GM19328 (cell line): ENCODE measurements around the gene TCF7L1.
"Not testable (repeated sequence)": the region's sequence is repeated elsewhere in the genome, so short reads cannot be mapped to it uniquely, and the experiment has no call there.

ENCODE experiments used
- ATAC-seq: cut with Tn5 transposase; IDR thresholded peaks from one replicate; pipeline ENCODE4 v1.9.1; 2021; ENCODE audit warnings: mild to moderate bottlenecking, moderate library complexity; ENCODE audit not compliant: unreplicated experiment

TCF7L1 gene

DNA sequence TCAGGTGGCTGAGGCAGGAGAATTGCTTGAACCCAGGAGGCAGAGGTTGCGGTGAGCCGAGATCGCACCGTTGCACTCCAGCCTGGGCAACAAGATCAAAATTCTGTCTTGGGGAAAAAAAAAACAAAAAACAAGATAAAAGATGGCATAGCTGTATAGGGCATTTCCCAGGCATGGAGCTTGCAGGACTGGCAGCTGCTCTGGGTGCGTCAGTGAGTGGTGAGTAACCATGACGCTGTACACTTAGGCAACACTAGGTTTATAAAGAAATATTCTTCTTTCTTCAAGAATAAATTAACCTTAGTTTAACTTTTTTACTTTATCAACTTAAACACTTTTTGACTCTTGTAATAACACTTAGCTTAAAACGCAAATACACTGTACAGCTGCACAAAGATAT is 179.2 kb downstream of the TCF7L1 start:
- no peak for ATAC-seq

DNA sequence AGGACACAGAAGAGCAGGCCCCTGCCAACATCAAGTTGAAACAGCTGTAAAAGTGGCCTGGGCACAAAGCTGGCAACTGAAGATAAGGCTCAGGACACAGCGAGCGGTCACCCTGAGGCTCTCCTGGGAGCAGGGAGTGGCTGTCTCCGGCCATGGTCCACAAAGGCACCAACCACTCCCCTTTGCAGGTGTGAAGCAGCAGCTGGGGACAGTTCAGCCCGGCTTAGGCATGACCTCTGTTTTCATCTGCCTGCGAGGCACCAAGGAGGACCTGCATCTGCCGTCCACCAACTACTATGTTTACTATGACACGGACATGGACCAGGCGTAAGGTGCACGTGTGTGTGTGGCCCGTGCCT is 181.7 kb downstream of the TCF7L1 start:
- no peak for ATAC-seq

- ATAC-seq = not testable (repeated sequence)
These were observed 182.7 kb downstream of the TCF7L1 start for GRCh38 chr2:85315921-85316320.

DNA sequence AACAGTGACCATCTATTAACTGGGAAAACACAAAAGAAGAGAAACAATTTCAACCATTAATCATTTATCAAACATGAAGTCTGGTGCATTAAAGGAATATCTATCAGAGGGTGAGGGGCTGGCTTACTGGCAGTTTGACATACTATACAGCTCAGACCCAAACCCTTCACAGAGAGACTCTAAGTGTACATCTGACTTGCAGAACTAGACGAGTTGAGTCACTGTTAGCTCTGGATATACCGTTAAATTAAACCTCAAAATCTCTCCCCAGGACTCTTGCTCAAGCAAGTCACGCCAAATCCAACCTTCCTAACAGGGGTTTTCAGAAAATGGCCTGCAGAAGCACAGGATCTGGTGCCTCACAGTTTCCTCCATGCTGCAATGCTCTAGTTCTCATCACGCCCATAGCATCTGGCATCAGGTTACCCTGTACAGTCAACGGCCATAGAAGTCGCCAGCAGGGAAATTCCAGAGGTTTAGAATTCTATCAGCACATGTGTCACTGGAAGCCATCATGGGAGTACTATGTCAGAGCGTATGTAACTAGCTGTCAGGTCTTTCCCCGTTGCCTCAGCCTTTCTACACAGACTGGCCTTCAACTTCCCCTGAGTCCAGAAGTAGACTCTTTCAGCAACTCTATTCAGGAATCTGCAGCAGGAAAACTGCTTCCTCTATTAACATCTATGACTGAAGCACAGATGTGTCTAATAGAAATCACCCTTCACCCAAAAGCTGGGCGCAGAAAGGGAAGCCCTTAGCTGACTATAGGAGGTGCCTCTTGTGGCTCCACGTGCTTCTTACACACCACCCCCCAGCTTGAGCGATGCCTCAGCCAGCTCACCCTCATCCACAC is 185.3 kb downstream of the TCF7L1 start:
- ATAC-seq = no peak

GRCh38 chr2:85319796-85320195 is 186.6 kb downstream of the TCF7L1 start:
- no peak for ATAC-seq

DNA sequence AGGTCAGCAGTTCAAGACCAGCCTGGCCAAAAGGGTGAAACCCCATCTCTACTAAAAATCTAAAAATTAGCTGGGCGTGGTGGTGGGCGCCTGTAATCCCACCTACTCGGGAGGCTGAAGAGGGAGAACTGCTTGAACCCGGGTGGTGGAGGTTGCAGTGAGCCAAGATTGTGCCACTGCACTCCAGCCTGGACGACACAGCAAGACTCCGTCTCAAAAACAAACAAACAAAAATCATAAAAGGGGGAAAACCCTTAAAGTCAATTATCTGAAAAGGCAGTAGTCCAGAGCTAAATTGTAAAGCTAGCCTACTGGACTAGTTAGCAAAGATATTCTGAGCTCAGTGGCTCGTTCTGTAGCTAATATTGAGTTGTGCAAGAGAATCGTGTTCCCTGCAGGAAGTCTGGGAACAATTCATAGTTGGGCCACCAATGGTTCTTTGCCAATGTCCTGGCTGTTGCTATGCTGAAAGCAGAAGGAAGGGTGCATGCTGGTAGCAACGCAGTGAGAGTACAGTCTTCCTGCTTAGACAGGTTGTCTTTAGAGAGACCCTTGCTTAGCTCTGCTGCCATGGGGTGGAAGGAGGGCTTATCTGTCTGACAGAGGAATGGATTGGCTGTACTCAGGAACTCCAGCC is 190.3 kb downstream of the TCF7L1 start:
- ATAC-seq = no peak

- not testable (repeated sequence) for ATAC-seq
These were observed 190.8 kb downstream of the TCF7L1 start for GRCh38 chr2:85323988-85324367.

DNA sequence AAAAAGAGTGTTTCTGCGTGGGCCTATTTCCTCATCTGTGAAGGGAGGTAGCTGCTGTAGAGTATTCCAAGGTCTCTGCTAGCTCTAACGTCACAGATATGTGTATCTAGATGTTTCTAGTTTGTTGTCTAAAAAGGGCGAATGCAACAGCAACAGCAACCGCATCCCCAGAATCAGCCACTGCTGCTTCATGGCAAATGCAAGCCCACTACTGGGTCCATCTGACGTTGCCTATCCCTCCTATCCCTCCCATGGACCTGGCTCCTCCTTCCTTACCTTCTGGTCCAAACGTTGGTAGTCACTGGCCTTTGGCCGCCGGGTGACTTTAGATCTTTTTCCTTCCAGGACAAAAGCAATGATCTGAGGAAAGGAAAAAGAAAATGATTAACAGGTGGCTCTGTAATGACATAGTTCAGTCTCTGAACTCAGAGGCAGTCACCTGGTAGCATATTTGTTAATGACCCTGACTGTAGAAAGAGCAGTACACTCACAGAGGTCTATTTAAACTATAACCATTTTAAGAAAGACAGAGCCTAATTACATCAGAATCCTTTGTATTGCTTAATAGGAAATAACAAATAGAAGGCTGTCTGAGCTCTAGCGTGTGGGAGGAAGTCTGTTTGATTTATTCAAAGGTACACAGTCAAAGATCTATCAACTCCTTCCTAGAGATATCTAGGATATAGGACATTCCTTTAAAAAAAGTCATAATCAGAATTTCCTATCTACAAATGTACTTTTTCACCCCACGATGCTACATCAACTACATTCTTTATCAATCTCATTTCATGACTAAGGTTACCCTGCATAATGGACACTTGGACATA is 191.7 kb downstream of the TCF7L1 start:
- no peak for ATAC-seq

DNA sequence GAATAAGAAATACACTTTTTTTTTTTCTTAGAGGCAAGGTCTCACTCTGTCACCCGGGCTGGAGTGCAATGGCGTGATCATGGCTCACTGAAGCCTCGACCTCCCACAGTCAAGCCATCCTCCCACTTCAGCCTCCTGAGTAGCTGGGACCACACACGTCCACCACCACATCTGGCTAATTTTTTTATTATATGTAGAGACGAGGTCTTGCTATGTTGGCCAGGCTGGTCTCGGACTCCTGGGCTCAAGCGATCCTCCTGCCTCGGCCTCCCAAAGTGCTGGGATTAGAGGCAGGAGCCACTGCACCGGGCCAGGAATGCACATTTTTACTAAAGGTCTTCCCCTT is 192.2 kb downstream of the TCF7L1 start:
- no peak for ATAC-seq

DNA sequence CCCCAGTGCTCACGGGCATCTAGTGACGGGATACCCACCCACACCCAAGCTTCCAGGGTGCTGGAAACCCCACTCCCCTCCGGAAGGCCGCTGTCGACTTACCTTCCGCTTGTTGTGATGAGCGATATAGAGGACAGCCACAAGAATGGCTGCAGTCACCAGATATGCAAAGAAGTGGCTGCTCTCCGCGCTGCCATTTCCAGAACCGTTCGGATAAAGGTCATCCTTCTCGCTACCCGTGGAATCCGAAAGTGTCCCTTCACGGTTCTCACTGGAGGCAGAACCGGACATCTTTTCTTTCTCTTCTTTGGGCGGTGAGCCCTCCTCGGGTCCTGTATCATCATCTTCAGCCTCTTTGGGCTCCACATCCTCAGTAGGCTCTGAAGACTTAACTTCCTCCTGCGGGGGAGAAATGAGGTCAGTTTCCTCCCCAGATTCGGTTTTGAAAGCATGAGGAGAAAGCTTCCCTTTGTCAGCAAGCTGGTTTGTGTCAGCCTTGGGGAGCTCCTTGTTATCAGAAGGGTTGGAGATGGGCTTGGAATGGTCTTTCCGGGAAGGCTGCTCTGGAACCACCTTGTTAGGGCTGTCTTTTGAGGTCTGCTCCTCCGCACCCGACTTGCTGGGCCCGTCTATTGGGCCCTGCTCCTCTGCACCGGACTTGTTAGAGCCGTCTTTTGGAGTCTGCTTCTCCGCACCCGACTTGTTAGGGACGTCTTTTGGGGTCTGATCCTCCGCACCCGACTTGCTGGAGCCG is 193.4 kb downstream of the TCF7L1 start:
- ATAC-seq = no peak

DNA sequence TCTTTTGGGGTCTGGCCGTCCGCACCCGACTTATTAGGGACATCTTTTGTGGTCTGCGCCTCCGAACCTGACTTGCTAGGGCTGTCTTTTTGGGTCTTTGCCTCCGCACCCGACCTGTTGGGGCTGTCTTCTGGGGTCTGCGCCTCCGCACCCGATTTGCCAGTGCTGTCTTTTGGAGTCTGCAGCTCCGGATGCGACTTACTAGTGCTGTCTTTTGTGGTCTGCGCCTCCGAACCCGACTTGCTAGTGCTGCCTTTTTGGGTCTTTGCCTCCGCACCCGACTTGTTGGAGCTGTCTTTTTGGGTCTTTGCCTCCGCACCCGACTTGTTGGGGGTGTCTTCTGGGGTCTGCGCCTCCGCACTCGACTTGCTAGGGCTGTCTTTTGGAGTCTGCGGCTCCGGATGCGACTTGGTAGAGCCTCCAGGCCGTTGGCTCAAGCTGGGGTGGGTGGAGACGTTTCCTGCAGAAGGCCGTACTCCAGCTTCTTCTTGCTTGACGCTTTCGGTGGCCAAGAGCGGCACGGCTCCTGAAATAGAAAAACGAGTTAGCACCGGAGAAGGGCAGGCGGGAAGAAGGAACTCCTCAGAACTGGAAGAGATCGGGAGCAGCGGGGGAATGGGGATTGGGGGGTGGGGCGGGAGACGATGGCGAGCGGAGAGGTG is 194.1 kb downstream of the TCF7L1 start:
- no peak for ATAC-seq

- ATAC-seq = peak; percentile 74
These were observed 194.8 kb downstream of the TCF7L1 start, which contains the start of gene TGOLN2 for GRCh38 chr2:85327822-85328617. Gene TGOLN2 (minus strand): TSS chr2:85327989. CDS start chr2:85327962, 27 bp downstream.

DNA sequence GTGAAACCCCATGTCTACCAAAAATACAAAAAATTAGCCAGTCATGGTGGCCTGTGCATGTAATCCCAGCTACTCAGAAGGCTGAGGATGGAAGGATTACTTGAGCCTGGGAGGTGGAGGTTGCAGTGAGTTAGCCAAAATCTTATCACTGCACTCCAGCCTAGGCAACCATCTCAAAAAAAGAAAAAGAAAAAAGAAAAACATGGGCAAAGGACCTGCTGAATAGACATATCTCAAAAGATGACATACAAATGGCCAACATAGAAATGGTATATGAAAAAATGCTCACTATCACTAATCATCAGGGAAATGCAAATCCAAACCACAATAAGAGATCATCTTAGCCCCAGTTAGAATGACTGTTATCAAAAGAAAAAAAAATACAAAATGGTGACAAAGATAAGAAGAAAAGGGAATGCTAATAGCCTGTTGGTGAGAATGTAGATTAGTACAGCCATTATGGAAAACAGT is 196.0 kb downstream of the TCF7L1 start:
- ATAC-seq = no peak

- ATAC-seq = not testable (repeated sequence)
These were observed 196.5 kb downstream of the TCF7L1 start for GRCh38 chr2:85329701-85330100.

GRCh38 chr2:85330839-85331636 is 197.8 kb downstream of the TCF7L1 start:
- no peak for ATAC-seq

DNA sequence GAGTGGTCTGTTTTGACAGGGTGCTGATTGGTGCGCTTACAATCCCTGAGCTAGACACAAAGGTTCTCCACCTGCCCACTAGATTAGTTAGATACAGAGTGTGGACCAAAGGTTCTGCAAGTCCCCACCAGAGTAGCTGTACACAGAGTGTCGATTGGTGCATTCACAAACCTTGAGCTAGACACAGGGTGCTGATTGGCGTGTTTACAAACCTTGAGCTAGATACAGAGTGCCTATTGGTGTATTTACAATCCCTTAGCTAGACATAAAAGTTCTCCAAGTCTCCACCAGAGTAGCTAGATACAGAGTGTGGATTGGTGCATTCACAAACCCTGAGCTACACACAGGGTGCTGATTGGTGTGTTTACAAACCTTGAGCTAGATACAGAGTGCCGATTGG is 200.7 kb downstream of the TCF7L1 start:
- ATAC-seq = not testable (repeated sequence)

DNA sequence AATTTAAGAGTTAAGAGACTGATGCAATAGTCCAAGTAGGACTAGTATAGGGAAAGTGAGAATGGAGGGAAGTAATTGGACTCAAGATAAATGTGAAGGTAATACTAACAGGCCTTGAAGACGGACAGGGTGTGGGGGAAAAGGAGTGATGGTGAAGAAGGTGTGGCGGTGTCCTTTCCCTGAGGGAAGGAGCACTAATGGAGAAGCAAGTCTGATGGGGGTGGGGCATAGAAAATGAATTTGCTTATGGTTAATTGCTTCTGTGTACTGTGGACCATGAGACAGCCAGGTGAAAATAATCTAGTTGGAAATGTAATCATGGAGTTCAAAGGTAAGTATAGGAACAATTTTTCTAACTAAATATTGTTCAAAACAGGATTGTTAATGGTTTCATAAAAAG is 201.7 kb downstream of the TCF7L1 start:
- ATAC-seq = no peak

DNA sequence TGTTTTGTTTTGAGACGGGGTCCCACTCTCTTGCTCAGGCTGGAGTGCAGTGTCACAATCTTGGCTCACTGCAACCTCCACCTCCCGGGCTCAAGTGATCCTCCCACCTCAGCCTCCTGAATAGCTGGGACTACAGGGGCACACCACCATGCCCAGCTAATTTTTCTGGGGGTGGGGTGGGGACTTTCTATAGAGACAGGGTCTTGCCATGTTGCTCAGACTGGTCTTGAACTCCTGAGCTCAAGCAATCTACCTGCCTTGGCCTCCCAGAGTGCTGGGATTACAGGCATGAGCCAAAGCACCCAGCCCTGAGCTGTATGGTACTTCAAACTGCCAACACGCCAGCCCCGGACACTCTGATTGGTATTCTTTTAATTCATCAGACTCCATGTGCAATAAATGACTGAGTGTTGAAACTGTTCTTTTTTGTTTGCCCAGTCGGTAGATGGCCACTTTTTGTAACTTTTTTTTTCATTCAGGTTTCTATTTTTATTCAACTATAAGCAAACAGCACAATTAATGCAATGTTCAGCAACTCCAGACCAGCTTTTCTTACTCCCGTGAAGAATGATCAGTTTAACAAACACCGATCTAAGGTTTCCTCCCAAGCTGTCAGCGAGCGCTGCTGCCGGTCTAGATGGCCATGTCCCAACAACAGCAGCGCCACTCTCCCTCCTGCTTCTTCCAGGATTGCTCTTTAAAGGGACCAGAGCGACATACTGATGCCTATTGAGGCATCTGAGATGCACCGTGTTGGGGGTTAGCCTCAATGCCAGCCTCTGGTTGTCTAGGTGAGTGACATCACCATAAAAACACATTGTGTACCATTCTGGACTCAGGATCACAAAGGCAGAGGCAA is 207.1 kb downstream of the TCF7L1 start:
- ATAC-seq = no peak
